Rectal smooth muscle tissue (tissue), 1 donor: ENCODE data around the gene TM7SF2.
A peak's percentile ranks its signal among the peaks of the same experiment; 100 is the strongest.

Source experiments
- H3K27ac ChIP-seq: one replicate; pipeline ENCODE4 v1.7.0; 2013; ENCODE audit warnings: low read depth, low read length, inconsistent platforms
- H3K27me3 ChIP-seq: one replicate; pipeline ENCODE4 v1.7.0; 2013; ENCODE audit warnings: low read length; ENCODE audit not compliant: control insufficient read depth, insufficient read depth
- H3K36me3 ChIP-seq: one replicate; pipeline ENCODE4 v1.7.0; 2013; ENCODE audit warnings: low read length; ENCODE audit not compliant: control insufficient read depth, insufficient read depth
- H3K4me1 ChIP-seq: one replicate; pipeline ENCODE4 v1.7.0; 2013; ENCODE audit warnings: low read length; ENCODE audit not compliant: control insufficient read depth, insufficient read depth
- H3K4me3 ChIP-seq: one replicate; pipeline ENCODE4 v1.7.0; 2013; ENCODE audit warnings: low read length
- H3K9ac ChIP-seq: one replicate; pipeline ENCODE4 v1.7.0; 2013; ENCODE audit warnings: low read length

The TM7SF2 gene

DNA sequence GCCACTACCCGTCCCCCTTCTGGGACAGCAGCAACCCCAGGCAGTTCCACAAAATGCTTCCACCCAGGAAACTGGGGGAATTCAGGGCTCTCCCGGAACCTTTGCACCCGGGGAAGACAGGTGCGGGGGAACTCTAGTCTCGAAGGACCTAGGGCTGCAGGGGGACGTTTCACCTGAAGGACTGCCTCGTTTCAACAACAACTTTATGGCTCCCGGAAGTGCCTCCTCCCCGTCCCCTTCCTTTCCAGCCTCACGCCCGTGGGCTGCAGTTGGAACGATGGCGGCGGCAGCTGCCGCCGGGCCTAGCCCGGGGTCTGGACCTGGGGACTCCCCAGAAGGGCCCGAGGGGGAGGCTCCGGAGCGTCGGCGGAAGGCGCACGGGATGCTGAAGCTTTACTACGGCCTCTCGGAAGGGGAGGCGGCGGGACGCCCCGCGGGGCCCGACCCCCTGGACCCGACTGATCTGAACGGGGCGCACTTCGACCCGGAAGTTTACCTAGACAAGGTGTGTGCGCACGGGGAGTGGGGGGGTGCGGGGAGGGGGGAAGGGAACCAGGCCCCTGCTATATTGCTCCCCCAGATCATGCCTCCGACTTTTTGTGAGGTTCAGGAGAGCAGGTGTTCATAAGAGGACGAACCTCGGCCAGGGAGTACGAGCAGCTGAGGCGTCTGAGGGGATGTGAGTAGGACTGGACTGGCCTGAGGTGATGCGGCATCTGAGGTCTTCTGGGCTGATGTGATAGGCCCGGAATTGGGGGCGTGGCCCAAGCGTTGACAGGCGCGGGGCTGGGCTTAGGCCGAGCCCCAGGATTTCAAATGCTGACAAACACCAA lies 15.5 kb upstream of the TM7SF2 start, which contains the start of gene VPS51:
Gene VPS51, plus strand, starts transcription at position 241 of the 833 bp plus-strand sequence. Its CDS starts 37 bp downstream, at position 278.
- H3K36me3 ChIP-seq = no peaks in the 10 kb centered on the region
- H3K27ac ChIP-seq = peak within 1 kb of the TSS; percentile 76
- no peaks in the 10 kb centered on the region for H3K27me3 ChIP-seq
- peak within 1 kb of the TSS; percentile 66 for H3K4me3 ChIP-seq
- peaks cover 10% of the 10 kb centered on the region for H3K4me1 ChIP-seq
- H3K9ac ChIP-seq = peak within 1 kb of the TSS; percentile 32

- Histone ChIP-seq H3K9ac (peak overlapping the region; percentile 26), H3K36me3 (no peaks in the 10 kb centered on the region), H3K27me3 (no peaks in the 10 kb centered on the region), H3K4me3 (peak overlapping the region; percentile 40), H3K4me1 (peaks cover 10% of the 10 kb centered on the region), H3K27ac (peak overlapping the region; percentile 76)
Observed at GRCh38 chr11:65096926-65097325, 14.7 kb upstream of the TM7SF2 start.

DNA sequence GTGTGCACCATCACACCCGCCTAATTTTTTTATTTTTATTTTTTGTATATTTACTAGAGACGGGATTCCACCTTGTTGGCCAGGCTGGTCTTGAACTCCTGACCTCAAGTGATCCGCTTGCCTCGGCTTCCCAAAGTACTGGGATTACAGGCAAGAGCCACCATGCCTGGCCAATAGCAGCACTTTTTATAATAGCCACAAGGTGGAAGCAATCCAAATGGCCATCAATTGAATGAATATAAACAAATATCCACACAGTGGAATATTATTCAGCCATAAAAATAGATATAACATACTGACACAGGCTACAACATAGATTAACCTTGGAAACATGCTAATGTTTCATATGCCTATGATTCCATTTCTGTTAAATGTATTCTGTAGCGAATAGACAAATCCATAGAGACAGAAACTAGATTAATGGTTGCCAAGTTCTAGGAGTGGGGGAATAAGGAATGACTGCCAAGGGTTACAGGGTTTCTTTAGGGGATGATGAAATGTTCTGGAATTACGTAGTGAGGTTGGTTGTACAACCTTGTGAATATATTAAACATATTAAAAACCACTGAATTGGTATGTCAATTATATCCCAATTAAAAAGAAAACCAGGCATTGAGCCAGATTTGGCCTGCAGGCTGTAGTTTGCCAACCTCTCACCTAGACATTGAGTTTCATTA lies 10.9 kb upstream of the TM7SF2 start:
- Histone ChIP-seq H3K9ac (no peak overlapping the region), H3K36me3 (peaks cover 6% of the 10 kb centered on the region), H3K4me3 (no peak overlapping the region), H3K4me1 (peaks cover 8% of the 10 kb centered on the region), H3K27ac (no peak overlapping the region), H3K27me3 (no peaks in the 10 kb centered on the region)

GRCh38 chr11:65102142-65103095 lies 9.3 kb upstream of the TM7SF2 start:
- Histone ChIP-seq H3K36me3 (peaks cover 6% of the 10 kb centered on the region), H3K27me3 (no peaks in the 10 kb centered on the region), H3K4me3 (no peak overlapping the region), H3K4me1 (no peaks in the 10 kb centered on the region), H3K9ac (no peak overlapping the region), H3K27ac (no peak overlapping the region)

GRCh38 chr11:65103476-65103875 lies 8.2 kb upstream of the TM7SF2 start:
- H3K27me3 ChIP-seq = no peaks in the 10 kb centered on the region
- no peak overlapping the region for H3K4me3 ChIP-seq
- no peak overlapping the region for H3K9ac ChIP-seq
- no peak overlapping the region for H3K27ac ChIP-seq
- H3K4me1 ChIP-seq = no peaks in the 10 kb centered on the region
- peaks cover 6% of the 10 kb centered on the region for H3K36me3 ChIP-seq

GRCh38 chr11:65104628-65105027 lies 7.0 kb upstream of the TM7SF2 start:
- Histone ChIP-seq H3K36me3 (peaks cover 10% of the 10 kb centered on the region), H3K27ac (no peak overlapping the region), H3K9ac (no peak overlapping the region), H3K4me1 (no peaks in the 10 kb centered on the region), H3K27me3 (no peaks in the 10 kb centered on the region), H3K4me3 (no peak overlapping the region)

DNA sequence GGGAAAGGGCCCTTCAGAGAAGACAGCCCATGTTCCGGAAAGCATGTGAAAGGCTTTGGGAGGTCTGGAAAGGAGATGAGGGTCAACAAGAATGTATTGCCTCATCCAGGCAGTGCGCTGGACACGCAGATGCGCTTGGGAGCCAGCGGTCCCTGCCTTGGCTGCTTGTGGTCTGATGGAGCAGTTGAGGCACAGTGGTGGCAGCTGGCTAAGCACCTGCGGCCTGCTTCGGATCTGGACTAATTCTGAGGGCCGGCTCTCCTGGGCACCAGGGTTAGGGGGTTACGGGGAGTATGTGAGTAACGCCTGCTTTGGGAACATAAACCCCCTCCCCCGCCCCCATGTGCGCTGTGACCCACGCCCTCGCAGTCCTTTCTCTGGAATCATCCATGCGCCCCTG lies 4.6 kb upstream of the TM7SF2 start:
- Histone ChIP-seq H3K27ac (no peak overlapping the region), H3K4me1 (peaks cover 8% of the 10 kb centered on the region), H3K36me3 (peaks cover 10% of the 10 kb centered on the region)

GRCh38 chr11:65107751-65108468 lies 3.8 kb upstream of the TM7SF2 start:
- H3K27me3 ChIP-seq = no peaks in the 10 kb centered on the region
- H3K9ac ChIP-seq = no peak overlapping the region
- H3K4me1 ChIP-seq = peaks cover 10% of the 10 kb centered on the region
- no peak overlapping the region for H3K27ac ChIP-seq
- no peak overlapping the region for H3K4me3 ChIP-seq
- H3K36me3 ChIP-seq = peaks cover 10% of the 10 kb centered on the region

More for the DNA sequence above, 4.6 kb upstream of the TM7SF2 start:
- Histone ChIP-seq H3K27me3 (no peaks in the 10 kb centered on the region), H3K9ac (no peak overlapping the region), H3K4me3 (no peak overlapping the region)

- peaks cover 13% of the 10 kb centered on the region for H3K4me1 ChIP-seq
- H3K4me3 ChIP-seq = no peak overlapping the region
- H3K27me3 ChIP-seq = no peaks in the 10 kb centered on the region
- H3K36me3 ChIP-seq = peaks cover 10% of the 10 kb centered on the region
- no peak overlapping the region for H3K9ac ChIP-seq
- H3K27ac ChIP-seq = no peak overlapping the region
Observed at GRCh38 chr11:65108469-65109123, 3.1 kb upstream of the TM7SF2 start.

DNA sequence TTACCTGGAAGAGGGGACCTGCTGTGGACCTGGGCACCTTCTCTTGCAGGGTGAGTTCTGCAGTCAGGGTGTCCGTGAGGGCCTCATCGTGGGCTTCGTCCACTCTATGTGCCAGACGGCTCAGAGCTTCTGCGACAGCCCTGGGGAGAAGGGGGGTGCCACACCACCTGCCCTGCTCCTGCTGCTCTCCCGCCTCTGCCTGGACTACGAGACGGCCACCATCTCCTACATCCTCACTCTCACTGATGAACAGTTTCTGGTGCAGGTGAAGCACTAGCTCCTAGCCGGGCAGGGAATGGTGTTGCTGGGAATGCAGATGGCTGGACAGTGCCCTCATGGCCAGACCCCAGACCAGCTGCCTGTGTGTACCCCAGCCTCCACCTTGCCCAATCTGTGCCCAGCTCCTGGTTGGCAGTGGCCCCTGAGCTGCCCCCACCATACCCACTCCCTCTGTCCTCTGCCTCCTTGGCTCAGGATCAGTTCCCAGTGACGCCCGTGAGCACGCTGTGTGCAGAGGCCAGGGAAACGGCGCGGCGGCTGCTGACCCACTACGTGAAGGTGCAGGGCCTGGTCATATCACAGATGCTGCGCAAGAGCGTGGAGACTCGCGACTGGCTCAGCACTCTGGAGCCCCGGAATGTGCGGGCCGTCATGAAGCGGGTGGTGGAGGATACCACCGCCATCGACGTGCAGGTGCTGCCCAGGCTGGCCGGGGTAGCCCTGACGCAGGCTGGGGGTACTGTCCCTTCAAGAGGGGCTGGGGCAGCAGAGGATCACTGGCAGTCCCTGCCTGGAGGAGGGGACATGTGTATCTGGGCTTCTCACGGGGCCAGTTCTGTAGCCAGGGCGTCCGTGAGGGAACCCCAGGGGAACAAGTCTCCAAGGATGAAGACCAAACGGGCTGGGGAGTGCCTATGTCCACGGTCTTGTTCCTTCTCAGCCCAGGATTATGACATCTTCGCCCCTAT lies 2.2 kb upstream of the TM7SF2 start:
- Histone ChIP-seq H3K4me3 (no peak overlapping the region), H3K36me3 (peaks cover 10% of the 10 kb centered on the region), H3K27ac (no peak overlapping the region), H3K27me3 (no peaks in the 10 kb centered on the region), H3K9ac (no peak overlapping the region), H3K4me1 (peaks cover 13% of the 10 kb centered on the region)
